Measurements from ENCODE around the gene GNB2.

DNA sequence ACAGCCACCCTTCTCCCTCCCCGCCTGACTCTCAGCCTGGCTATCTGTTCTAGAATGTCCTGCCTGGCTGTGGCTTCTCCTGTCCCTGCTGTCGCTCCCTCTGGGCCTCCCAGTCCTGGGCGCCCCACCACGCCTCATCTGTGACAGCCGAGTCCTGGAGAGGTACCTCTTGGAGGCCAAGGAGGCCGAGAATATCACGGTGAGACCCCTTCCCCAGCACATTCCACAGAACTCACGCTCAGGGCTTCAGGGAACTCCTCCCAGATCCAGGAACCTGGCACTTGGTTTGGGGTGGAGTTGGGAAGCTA is 47.9 kb downstream of the GNB2 start:
- TF ChIP-seq SP2 (IDR thresholded peaks at IDR 0.05; ENCODE audit: low read length) (no peak), TAF1 (IDR thresholded peaks at IDR 0.05; ENCODE audit: low read depth, low read length) (no peak), PHF8 (conservative IDR thresholded peaks at IDR 0.05; ENCODE audit: low read depth, low read length) (no peak), GTF2F1 (IDR thresholded peaks at IDR 0.05; ENCODE audit: borderline replicate concordance, low read depth, low read length) (no peak), CREB1 (IDR thresholded peaks at IDR 0.05) (no peak), TEAD4 (IDR thresholded peaks at IDR 0.05; ENCODE audit: low read depth, low read length) (no peak), POLR2A (IDR thresholded peaks at IDR 0.05; ENCODE audit: control extremely low read depth in 1 of 2, low read depth in 2 of 2, low read length in 2 of 2) (no peak), ZNF274 (IDR thresholded peaks at IDR 0.05; ENCODE audit: borderline replicate concordance, extremely low read depth, low read length) (no peak)
- TF ChIP-seq, protein P1, sequence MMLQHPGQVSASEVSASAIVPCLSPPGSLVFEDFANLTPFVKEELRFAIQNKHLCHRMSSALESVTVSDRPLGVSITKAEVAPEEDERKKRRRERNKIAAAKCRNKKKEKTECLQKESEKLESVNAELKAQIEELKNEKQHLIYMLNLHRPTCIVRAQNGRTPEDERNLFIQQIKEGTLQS (IDR thresholded peaks at IDR 0.05; ENCODE audit: insufficient read depth, low read depth, low read length): no peak
- TF ChIP-seq, protein P2, sequence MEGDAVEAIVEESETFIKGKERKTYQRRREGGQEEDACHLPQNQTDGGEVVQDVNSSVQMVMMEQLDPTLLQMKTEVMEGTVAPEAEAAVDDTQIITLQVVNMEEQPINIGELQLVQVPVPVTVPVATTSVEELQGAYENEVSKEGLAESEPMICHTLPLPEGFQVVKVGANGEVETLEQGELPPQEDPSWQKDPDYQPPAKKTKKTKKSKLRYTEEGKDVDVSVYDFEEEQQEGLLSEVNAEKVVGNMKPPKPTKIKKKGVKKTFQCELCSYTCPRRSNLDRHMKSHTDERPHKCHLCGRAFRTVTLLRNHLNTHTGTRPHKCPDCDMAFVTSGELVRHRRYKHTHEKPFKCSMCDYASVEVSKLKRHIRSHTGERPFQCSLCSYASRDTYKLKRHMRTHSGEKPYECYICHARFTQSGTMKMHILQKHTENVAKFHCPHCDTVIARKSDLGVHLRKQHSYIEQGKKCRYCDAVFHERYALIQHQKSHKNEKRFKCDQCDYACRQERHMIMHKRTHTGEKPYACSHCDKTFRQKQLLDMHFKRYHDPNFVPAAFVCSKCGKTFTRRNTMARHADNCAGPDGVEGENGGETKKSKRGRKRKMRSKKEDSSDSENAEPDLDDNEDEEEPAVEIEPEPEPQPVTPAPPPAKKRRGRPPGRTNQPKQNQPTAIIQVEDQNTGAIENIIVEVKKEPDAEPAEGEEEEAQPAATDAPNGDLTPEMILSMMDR (IDR thresholded peaks at IDR 0.05; ENCODE audit: control extremely low read depth in 1 of 3, insufficient read depth in 1 of 3, low read depth in 1 of 3, low read length in 3 of 3): no peak
- TF ChIP-seq, protein P3, sequence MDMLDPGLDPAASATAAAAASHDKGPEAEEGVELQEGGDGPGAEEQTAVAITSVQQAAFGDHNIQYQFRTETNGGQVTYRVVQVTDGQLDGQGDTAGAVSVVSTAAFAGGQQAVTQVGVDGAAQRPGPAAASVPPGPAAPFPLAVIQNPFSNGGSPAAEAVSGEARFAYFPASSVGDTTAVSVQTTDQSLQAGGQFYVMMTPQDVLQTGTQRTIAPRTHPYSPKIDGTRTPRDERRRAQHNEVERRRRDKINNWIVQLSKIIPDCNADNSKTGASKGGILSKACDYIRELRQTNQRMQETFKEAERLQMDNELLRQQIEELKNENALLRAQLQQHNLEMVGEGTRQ (IDR thresholded peaks at IDR 0.05; ENCODE audit: low read length): no peak
